Tibial artery (tissue), 4 donors: ENCODE measurements around the gene KAZN.

ENCODE experiments used
- DNase-seq, 2 donors: peaks; one replicate each; pipeline ENCODE4 v3.0.0-alpha.2; 2019
- H3K27ac ChIP-seq, 2 donors: fragments of 200-600 bp; sonication (generic) in 1 of 2; 1 replicate in 1 of 2; 2 replicates in 1 of 2; pipeline ENCODE4 v1.5.1; 2018 to 2019; ENCODE audit warnings: mild to moderate bottlenecking in 1 of 2
- H3K27me3 ChIP-seq, 2 donors: fragments of 200-600 bp; sonication (generic) in 1 of 2; one replicate each; pipeline versions ENCODE4 v1.5.1 to v1.6.0; 2016 to 2019
- H3K36me3 ChIP-seq, 3 donors: fragments of 200-600 bp; sonication (generic) in 2 of 3; one replicate each; pipeline ENCODE4 v1.5.1; 2016 to 2019; ENCODE audit warnings: mild to moderate bottlenecking in 2 of 3
- H3K4me1 ChIP-seq, 4 donors: fragments of 200-600 bp; sonication (generic) in 2 of 4; 1 replicate in 3 of 4; 2 replicates in 1 of 4; pipeline ENCODE4 v1.5.1; 2016 to 2019
- H3K4me3 ChIP-seq, 2 donors: fragments of 200-600 bp; sonication (generic) in 1 of 2; 1 replicate in 1 of 2; 2 replicates in 1 of 2; pipeline ENCODE4 v1.5.1; 2018 to 2019; ENCODE audit warnings: mild to moderate bottlenecking in 2 of 2
- H3K9me3 ChIP-seq, 3 donors: fragments of 200-600 bp; sonication (generic) in 1 of 3; one replicate each; pipeline ENCODE4 v1.5.1; 2016 to 2019
- CTCF ChIP-seq, 2 experiments: fragments of 200-600 bp in 1 of 2; fragments of 450-650 bp in 1 of 2; IDR thresholded peaks; one replicate each; pipeline ENCODE4 v1.5.1; 2017 to 2019; ENCODE audit warnings: antibody characterized with exemption in 2 of 2, mild to moderate bottlenecking in 1 of 2, moderate library complexity in 1 of 2
- intact Hi-C: fragments of 100-400 bp; cut with DNase I; formaldehyde crosslinking; loops from one replicate; pipeline ENCODE4 v1.15.0; 2023; ENCODE audit warnings: low total_unique reads

Gene KAZN

GRCh38 chr1:15101801-15102200 lies 503.3 kb downstream of the KAZN start:
- no peak for TF ChIP-seq CTCF (IDR thresholded peaks at IDR 0.05)
- no peaks in the 10 kb centered on the region for H3K4me1 ChIP-seq
- peaks cover 0 to 5% of the 10 kb centered on the region in 2 donors for H3K27me3 ChIP-seq
- no peak overlapping the region for H3K27ac ChIP-seq
- H3K36me3 ChIP-seq: peaks cover 0 to 7% (median 0%) of the 10 kb centered on the region in 3 donors
- no peak for DNase-seq
- H3K4me3 ChIP-seq: no peak overlapping the region
- peaks cover 0 to 7% (median 0%) of the 10 kb centered on the region in 3 donors for H3K9me3 ChIP-seq
- intact Hi-C loops: no loop called here

GRCh38 chr1:15102646-15103045 lies 504.2 kb downstream of the KAZN start:
- intact Hi-C loops: no loop called here
- no peak for DNase-seq
- H3K27me3 ChIP-seq: peaks cover 0 to 5% of the 10 kb centered on the region in 2 donors
- H3K27ac ChIP-seq: no peak overlapping the region
- no peak for TF ChIP-seq CTCF (IDR thresholded peaks at IDR 0.05)
- peaks cover 0 to 7% (median 0%) of the 10 kb centered on the region in 3 donors for H3K9me3 ChIP-seq
- H3K4me1 ChIP-seq: no peaks in the 10 kb centered on the region
- no peak overlapping the region for H3K4me3 ChIP-seq
- peaks cover 0 to 7% (median 0%) of the 10 kb centered on the region in 3 donors for H3K36me3 ChIP-seq

- no peak overlapping the region for H3K27ac ChIP-seq
- H3K9me3 ChIP-seq: peaks cover 0 to 7% (median 0%) of the 10 kb centered on the region in 3 donors
- TF ChIP-seq CTCF (IDR thresholded peaks at IDR 0.05): no peak
- no peak overlapping the region for H3K4me3 ChIP-seq
- intact Hi-C loops: no loop called here
- no peak for DNase-seq
- peaks cover 0 to 7% (median 0%) of the 10 kb centered on the region in 3 donors for H3K36me3 ChIP-seq
- no peaks in the 10 kb centered on the region for H3K4me1 ChIP-seq
- peaks cover 0 to 5% of the 10 kb centered on the region in 2 donors for H3K27me3 ChIP-seq
Measured at GRCh38 chr1:15103211-15103610, 504.7 kb downstream of the KAZN start.

- TF ChIP-seq CTCF (IDR thresholded peaks at IDR 0.05): no peak
- H3K27me3 ChIP-seq: peaks cover 0 to 5% of the 10 kb centered on the region in 2 donors
- intact Hi-C loops: no loop called here
- no peak overlapping the region for H3K4me3 ChIP-seq
- H3K9me3 ChIP-seq: peaks cover 0 to 7% (median 0%) of the 10 kb centered on the region in 3 donors
- H3K36me3 ChIP-seq: peaks cover 0 to 7% (median 0%) of the 10 kb centered on the region in 3 donors
- H3K27ac ChIP-seq: no peak overlapping the region
- DNase-seq: no peak
- H3K4me1 ChIP-seq: no peaks in the 10 kb centered on the region
Measured at GRCh38 chr1:15103906-15104305, 505.4 kb downstream of the KAZN start.

GRCh38 chr1:15104768-15105167 lies 506.3 kb downstream of the KAZN start:
- intact Hi-C loops: no loop called here
- Histone ChIP-seq H3K27ac (no peak overlapping the region), H3K4me1 (no peaks in the 10 kb centered on the region), H3K27me3 (peaks cover 0 to 5% of the 10 kb centered on the region in 2 donors), H3K9me3 (peaks cover 0 to 7% (median 0%) of the 10 kb centered on the region in 3 donors), H3K36me3 (peaks cover 0 to 7% (median 0%) of the 10 kb centered on the region in 3 donors), H3K4me3 (no peak overlapping the region)
- TF ChIP-seq CTCF (IDR thresholded peaks at IDR 0.05): no peak
- no peak for DNase-seq

- Histone ChIP-seq H3K27ac (no peak overlapping the region), H3K4me1 (no peaks in the 10 kb centered on the region), H3K9me3 (peaks cover 0 to 7% (median 0%) of the 10 kb centered on the region in 3 donors), H3K27me3 (no peaks in the 10 kb centered on the region), H3K36me3 (peaks cover 0 to 7% (median 0%) of the 10 kb centered on the region in 3 donors), H3K4me3 (no peak overlapping the region)
- intact Hi-C loops: no loop called here
- DNase-seq: no peak
- TF ChIP-seq CTCF (IDR thresholded peaks at IDR 0.05): no peak
Measured at GRCh38 chr1:15106608-15107007, 508.1 kb downstream of the KAZN start.
